ENCODE data around the gene NSUN2. TPM values are rescaled to one million over a fixed set of nuclear protein-coding genes. Genes with fewer than 3 reads are reported as not detected.

NSUN2 gene
- total and polyA plus RNA-seq, 2 experiments from 2014 or later = 65.4 to 112 TPM

GRCh38 chr5:6615034-6615815, 17.6 kb downstream of the NSUN2 start:
- H3K4me1 ChIP-seq (ENCODE audit: insufficient read depth) = no peaks in the 10 kb centered on the region
- H3K27me3 ChIP-seq (ENCODE audit: insufficient read depth) = no peaks in the 10 kb centered on the region
- Mint-ChIP-seq H3K36me3 (ENCODE audit: low read depth) (peaks cover 83% of the 10 kb centered on the region), H3K27ac (0 out of 2 replicates have a peak overlapping the region, but pooled peaks have one; percentile 5), H3K9me3 (no peaks in the 10 kb centered on the region; the same call in 2 of the 3 replicates), H3K4me3 (no peak overlapping the region), H3K4me1 (no peaks in the 10 kb centered on the region), H3K27me3 (ENCODE audit: insufficient read depth, low read depth, poor library complexity) (peaks cover 3% of the 10 kb centered on the region)
- H3F3A ChIP-seq (replicated peaks; ENCODE audit: low read depth) = no peaks in the 10 kb centered on the region
- H2AFZ ChIP-seq = no peak overlapping the region
- ATAC-seq = no peak
- TF ChIP-seq REST (IDR thresholded peaks at IDR 0.05; ENCODE audit: unreplicated experiment) (no peak), EZH2 (IDR thresholded peaks at IDR 0.05; ENCODE audit: low read depth, unreplicated experiment) (no peak), POLR2AphosphoS5 (IDR thresholded peaks at IDR 0.05; ENCODE audit: low read depth) (no peak), JUNB (IDR thresholded peaks at IDR 0.05; ENCODE audit: unreplicated experiment) (no peak), ZNF331 (CRISPR knock-in tag; IDR thresholded peaks at IDR 0.05; ENCODE audit: low read depth) (no peak), ZNF462 (CRISPR knock-in tag; IDR thresholded peaks at IDR 0.05) (no peak), ETS1 (IDR thresholded peaks at IDR 0.05) (no peak), EZH2phosphoT487 (IDR thresholded peaks at IDR 0.05; ENCODE audit: unreplicated experiment) (no peak), STAT1 (IDR thresholded peaks at IDR 0.05; ENCODE audit: unreplicated experiment) (no peak), CTCF (conservative IDR thresholded peaks at IDR 0.05; ENCODE audit: low read depth in 2 of 2) (no peak)
- H3K36me3 ChIP-seq (ENCODE audit: insufficient read depth) = peaks cover 74% of the 10 kb centered on the region
- no peaks in the 10 kb centered on the region for H3K9me2 ChIP-seq (ENCODE audit: insufficient read depth)
- no peak for DNase-seq (ENCODE audit: low spot score)
- no peak overlapping the region for H3K4me3 ChIP-seq
- peaks cover 89% of the 10 kb centered on the region for H3K79me2 ChIP-seq (replicated peaks; ENCODE audit: insufficient read depth)
- peaks cover 62% of the 10 kb centered on the region for H4K20me1 ChIP-seq (replicated peaks; ENCODE audit: insufficient read depth)
- H3K27ac ChIP-seq (ENCODE audit: low read depth) = peak overlapping the region; percentile 69; the same call in 1 of the 2 replicates
- no peak overlapping the region for H3K4me2 ChIP-seq
